Left lobe of liver (tissue), 2 donors: Measurements from ENCODE around the gene FFAR1. TPM values are rescaled to one million over a fixed set of nuclear protein-coding genes. Genes with fewer than 3 reads are reported as not detected.

Experiments used
- ATAC-seq: fragments of 200-7000 bp; cut with Tn5 transposase; one replicate; pipeline ENCODE4 v1.9.1; 2020; ENCODE audit warnings: mild to moderate bottlenecking, moderate library complexity
- DNase-seq: peaks from one replicate; pipeline ENCODE4 v3.0.0-alpha.2; 2020; ENCODE audit warnings: low spot score
- total RNA-seq: library from RNA; stranded (reverse); gene quantifications from one replicate; pipeline ENCODE4 v1.2.1, GENCODE V29; 2021
- donor health status: DM: no; HTN: no; CAD: no; lungs with moderate emphysema.
- donor health status: DM: no; HTN: yes; CAD: no.

FFAR1 gene, protein sequence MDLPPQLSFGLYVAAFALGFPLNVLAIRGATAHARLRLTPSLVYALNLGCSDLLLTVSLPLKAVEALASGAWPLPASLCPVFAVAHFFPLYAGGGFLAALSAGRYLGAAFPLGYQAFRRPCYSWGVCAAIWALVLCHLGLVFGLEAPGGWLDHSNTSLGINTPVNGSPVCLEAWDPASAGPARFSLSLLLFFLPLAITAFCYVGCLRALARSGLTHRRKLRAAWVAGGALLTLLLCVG (N-terminal part only)
- total RNA-seq: not detected

DNA sequence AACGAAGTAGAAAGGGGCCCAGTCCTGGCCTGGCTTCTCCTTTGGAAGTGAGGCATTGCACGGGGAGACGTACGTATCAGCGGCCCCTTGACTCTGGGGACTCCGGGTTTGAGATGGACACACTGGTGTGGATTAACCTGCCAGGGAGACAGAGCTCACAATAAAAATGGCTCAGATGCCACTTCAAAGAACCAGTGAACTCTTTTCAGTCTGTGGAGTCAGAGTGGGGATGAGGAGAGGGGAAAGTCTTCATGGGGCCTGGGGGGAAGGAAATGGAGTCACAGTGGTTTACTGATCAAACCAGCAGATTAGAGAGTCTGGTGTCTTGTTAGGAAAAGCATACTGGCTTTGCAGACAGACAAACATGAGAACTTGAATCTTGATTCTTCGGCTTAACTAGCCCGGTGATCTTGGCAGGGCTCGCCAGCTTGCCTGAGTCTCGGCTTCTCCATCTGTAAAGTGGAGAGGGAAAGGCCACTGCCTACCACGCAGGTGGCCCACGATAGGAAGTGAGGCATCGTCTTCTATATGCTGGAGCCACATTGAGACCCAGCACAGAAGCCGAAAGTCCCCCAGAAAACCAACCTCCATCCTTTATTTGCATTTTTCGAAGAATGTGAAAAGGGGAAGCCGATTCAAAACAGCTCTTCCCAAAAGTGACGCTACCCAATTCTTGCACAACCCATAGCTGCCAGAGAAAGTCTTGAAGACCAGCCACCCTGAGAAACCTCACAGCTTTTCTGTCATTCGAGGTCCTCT lies at the start of gene FFAR1:
TSS of gene FFAR1 (plus strand) at position 732 of the 759 bp plus-strand sequence. CDS start 3,650 bp downstream, outside the sequence.
- DNase-seq (peak; percentile 41), ATAC-seq (no peak)

DNA sequence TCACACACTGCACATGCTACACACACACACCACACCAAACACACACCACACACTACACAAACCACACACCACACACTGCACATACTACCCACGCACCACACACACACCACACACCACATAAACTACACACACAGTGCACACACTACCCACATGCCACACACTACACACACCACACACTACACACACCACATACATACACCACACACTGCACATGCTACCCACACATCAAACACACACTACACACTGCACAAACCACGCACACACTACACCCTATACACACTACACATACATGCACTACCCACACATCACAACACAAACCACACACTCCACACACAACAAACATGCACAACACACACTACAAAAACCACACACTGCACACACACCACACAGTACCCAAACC lies 49.8 kb upstream of the FFAR1 start:
- DNase-seq (no peak), ATAC-seq (no peak)

DNA sequence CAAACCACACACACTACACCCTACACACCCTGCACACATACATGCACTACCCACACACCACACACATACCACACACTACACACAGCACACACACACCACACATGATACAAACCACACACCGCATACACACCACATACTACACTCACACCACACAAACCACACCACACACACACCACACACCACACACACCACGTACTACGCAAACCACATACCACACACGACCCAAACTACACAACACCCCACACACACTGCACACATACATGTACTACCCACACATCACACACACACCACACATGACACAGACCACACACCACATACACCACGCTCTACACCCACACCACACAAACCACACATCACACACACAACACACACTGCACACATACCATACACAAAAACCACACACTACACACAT lies 49.1 kb upstream of the FFAR1 start:
- DNase-seq (no peak), ATAC-seq (no peak)

DNA sequence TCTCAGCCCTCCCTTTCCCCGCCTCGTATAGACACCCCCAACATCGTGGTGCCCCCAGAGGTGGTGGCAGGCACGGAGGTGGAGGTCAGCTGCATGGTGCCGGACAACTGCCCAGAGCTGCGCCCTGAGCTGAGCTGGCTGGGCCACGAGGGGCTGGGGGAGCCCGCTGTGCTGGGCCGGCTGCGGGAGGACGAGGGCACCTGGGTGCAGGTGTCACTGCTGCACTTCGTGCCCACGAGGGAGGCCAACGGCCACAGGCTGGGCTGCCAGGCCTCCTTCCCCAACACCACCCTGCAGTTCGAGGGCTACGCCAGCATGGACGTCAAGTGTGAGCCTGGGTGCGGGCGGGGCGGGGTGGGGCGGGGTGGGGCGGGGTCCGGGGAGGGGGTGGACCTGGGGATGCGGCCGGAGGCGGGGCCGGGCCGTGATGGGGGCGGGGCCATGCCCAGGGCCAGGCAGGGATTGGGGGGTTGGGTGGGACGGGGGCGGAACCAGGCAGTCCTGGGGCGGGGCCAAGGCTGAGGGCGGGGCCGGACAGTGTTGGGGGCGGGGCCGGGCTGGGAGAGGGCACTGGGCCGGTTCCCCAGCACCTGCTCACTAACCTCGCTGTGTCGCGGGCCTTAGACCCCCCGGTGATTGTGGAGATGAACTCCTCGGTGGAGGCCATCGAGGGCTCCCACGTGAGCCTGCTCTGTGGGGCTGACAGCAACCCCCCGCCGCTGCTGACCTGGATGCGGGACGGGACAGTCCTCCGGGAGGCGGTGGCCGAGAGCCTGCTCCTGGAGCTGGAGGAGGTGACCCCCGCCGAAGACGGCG lies 48.0 kb upstream of the FFAR1 start:
- peak; percentile 33 for ATAC-seq
- DNase-seq: no peak

DNA sequence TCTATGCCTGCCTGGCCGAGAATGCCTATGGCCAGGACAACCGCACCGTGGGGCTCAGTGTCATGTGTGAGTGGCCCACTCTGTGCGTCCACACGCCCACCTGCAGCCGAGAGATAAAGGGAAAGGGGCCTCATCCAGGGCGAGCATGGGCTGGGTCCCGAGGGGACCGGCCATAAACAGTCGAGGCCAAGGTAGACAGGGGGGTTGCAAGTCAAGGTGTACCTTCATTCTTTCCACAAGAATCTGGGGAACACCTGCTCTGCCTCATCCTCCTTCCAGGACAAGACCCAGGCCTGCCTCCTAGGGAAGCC lies 47.4 kb upstream of the FFAR1 start:
- no peak for ATAC-seq
- no peak for DNase-seq

DNA sequence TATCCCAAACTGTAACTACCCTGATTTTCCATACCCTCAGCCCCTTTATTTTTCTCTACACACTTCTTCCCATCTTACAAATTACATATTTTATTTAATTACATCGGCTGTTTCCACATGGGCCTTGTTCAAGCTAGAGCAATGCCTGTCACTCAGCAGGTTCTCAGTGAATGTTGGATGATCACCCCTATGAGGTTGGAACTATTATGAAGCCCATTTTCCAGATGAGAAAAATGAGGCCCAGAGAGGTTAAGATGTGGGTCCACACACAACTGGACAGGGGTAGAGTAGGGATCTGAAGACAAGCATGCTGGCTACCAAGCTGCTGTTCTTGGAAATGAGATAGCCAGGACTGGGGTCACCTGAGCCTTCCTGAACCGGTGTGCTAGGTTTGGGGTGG lies 45.7 kb upstream of the FFAR1 start:
- DNase-seq (no peak), ATAC-seq (no peak)

DNA sequence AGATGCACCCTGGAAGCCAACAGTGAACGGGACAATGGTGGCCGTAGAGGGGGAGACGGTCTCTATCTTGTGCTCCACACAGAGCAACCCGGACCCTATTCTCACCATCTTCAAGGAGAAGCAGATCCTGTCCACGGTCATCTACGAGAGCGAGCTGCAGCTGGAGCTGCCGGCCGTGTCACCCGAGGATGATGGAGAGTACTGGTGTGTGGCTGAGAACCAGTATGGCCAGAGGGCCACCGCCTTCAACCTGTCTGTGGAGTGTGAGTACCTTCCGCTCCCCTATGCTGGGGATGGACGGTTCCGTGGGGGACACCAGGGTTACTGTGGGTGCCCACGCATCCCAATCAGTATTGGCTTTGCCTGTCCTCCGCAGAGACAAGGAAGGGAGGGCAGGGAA lies 45.3 kb upstream of the FFAR1 start:
- no peak for DNase-seq

DNA sequence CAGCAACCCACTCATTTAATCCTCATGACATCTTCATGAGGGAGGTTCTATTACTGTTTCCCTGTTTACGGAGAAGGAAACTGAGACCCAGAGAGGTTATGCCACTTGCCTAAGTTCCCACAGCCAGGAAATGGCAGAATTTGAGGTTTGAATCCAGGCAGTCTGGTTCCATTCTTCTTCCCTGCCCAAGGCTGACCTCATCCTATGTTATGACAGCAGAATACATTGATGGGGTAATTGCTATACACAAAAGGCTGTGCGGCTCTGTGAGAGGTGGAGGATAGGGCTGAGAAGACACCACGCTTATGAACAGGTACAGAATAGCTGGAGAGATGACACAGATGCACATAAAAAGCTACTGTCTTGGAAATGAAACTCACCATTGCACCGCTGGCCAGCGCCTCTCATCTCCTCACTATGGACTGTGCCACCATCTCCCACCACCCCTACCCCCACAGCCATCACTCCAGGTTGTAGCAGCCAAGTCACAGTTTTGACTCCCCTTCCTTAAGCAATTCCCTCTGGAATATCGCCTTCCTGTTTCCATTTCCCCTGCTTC lies 44.3 kb upstream of the FFAR1 start:
- ATAC-seq: no peak
- DNase-seq: no peak

More for the DNA sequence above, 45.3 kb upstream of the FFAR1 start:
- ATAC-seq: no peak

DNA sequence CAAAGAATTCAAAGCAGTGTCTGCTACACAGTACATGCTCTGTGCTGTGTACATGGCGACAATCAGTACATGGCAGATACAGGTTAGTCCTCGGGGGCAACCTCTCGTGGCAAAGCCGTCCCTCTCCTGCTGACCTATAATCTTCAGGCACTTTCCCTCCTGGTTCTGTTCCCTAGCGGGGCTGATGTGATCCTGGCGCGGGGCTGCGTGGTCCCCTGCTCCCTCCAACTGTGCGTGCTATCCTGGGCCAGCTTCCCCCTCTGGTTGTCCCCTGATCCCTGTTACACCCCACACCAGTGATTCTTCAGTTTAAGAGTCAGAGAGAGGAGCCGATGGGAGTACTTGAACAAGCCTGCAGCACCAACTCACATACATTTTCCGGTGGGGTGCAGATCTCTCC lies 43.7 kb upstream of the FFAR1 start:
- DNase-seq (no peak), ATAC-seq (no peak)

DNA sequence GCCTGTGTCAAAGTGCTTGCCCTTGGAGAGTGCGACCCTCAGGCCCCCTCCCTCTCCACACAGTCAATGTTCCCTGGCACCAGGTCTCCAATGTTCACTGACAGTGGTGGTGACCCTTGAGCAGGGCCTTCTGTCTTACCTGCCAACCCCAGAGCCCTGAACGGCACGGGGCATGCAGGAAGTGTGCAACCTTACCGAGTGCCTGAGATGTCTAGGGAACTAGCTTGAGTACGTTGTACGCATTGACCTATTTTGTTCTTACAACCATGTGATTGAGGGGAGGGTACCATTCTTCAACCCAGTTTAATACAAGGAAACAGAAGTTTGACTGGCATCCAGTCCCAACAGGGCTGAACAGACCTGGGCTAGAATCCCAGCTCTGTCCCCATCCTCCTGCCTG lies 42.5 kb upstream of the FFAR1 start:
- ATAC-seq (no peak), DNase-seq (no peak)

DNA sequence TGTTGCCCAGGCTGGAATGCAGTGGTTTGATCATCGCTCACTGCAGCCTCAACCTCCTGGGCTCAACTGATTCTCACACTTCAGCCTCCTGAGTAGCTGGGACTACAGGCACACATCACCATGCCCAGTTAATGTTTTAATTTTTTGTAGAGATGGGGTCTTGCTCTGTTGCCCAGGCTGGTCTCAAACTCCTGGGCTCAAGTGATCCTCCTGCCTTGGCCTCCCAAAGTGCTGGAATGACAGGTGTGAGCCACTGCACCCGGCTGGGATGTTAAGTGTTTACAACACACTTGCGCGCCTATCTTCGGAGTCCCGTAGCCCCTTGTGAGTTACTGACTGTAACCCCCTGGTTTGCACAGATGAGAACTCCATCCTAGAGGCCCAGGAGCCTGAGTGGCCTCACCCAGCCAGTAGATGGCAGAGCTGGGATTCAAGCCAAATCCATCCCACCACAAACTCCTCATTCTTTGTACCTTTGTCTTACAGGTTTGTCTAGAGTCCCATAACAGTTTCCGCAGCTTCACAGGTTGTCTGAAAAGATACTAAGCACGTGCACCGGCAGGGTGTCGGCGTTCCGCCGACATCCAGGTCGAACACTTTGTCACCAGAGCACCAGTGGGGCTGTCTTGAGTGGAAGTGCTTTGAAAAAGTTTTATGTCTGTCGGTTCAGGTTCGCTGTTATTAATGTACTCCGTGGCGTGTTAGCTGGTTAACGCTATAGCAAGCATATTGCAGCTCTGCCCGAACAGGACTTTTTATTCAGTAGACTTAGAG lies 41.0 kb upstream of the FFAR1 start:
- DNase-seq: no peak
- ATAC-seq: no peak

DNA sequence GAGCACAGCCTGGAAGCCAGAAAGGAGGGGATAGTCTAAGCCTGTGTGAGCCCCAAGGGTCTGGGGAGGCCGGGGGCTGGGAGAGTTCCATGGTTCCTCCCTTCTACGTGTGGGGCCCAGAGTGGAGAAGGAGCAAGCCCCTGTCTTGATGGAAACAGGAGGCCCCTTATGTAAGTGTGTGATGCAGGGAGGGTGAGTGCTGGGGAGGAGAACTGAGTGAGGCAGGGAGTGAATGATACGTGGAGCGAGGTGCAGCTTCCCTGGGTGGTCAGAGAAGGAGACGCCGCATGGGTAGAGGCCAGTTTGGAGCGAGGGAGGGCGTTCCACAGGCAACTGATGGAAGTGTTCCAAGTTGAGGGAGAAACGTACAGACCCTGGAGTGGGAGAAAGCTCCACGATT lies 39.8 kb upstream of the FFAR1 start:
- DNase-seq (no peak), ATAC-seq (no peak)

DNA sequence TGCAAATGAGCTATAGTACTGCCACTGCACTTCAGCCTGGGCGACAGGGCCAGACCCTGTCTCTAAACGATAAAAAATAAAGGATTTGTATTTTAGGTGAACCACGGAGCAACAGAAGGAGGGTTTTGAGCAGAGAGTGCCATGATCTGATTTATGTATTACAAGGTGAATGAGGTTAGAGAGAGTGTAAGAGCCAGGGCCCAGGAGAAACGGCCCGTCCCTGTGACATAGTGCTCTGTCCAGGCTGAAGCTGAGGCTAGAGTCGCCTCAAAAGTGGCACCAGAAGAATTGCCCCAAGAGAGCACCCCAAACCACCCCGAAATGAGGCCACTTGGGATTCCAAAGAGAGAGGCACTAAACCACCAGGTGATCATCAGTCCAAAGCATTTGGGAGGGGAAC lies 38.8 kb upstream of the FFAR1 start:
- ATAC-seq (no peak), DNase-seq (no peak)

DNA sequence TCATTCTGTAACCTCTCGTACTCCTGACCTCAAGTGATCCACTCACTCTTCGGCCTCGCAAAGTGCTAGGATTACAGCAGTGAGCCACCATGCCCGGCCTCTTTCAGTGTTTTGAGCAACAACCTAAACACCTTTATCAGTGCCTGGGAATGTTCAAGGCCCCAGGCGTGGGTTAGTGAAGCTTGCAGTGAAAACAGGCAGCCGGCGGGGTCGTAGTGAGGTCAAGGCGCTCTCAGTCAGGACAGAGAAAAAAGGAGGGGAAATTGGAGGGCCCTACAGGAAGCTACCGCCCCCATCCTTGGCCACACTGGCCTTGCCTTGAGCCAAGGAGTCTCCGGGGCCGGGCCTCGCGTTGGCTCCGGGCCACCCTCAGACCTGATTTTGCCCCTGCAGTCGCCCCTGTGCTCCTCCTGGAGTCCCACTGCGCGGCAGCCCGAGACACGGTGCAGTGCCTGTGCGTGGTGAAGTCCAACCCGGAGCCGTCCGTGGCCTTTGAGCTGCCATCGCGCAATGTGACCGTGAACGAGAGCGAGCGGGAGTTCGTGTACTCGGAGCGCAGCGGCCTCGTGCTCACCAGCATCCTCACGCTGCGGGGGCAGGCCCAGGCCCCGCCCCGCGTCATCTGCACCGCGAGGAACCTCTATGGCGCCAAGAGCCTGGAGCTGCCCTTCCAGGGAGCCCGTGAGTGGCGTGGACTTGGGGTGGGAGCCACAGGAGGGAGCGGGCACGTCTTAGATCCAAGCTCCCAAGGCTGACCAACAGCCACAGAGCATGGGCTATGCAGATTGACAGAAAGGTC lies 38.0 kb upstream of the FFAR1 start:
- ATAC-seq (peak; percentile 45), DNase-seq (no peak)

DNA sequence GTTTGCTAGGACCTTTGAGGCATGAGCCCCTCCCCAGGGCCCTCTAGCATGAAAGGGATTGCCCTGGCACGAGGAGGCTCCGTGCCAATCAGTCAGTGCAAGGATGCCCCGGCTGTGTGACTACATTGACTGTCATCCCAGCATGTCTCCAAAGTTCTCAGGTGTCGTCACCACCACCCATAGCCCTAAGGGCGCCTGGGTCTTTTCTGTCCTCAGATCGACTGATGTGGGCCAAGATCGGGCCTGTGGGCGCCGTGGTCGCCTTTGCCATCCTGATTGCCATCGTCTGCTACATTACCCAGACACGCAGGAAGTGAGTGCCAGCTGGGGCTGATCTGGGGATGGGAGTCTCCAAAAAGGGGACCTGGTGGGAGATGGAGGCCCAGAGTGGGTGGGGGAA lies 37.4 kb upstream of the FFAR1 start:
- ATAC-seq (no peak), DNase-seq (no peak)

DNA sequence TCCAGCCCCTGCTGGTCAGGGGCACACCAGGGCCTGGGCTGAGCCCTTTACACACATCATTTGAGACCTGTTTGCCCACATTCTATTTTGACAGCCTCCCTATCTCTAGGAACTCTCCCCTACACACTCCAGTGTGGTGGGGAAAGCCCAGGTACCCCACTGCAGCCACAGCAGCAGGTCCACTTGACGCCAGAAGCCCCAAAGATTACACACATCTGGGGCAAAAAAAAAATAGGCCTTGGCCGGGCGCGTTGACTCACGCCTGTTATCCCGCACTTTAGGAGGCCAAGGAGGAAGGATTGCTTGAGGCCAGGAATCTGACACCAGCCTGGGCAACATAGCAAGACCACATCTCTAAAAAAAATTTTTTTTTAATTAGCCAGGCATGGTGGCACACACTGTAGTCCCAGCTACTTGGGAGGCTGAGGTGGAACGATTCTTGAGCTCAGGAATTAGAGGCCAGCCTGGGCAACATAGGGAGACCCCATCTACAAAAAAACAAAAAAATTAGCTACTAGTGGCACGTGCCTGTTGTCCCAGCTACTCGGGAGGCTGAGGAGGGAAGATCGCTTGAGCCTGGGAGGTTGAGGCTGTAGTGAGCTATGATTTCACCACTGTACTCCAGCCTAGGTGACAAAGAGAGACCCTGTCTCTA lies 36.8 kb upstream of the FFAR1 start:
- no peak for ATAC-seq
- DNase-seq: no peak

DNA sequence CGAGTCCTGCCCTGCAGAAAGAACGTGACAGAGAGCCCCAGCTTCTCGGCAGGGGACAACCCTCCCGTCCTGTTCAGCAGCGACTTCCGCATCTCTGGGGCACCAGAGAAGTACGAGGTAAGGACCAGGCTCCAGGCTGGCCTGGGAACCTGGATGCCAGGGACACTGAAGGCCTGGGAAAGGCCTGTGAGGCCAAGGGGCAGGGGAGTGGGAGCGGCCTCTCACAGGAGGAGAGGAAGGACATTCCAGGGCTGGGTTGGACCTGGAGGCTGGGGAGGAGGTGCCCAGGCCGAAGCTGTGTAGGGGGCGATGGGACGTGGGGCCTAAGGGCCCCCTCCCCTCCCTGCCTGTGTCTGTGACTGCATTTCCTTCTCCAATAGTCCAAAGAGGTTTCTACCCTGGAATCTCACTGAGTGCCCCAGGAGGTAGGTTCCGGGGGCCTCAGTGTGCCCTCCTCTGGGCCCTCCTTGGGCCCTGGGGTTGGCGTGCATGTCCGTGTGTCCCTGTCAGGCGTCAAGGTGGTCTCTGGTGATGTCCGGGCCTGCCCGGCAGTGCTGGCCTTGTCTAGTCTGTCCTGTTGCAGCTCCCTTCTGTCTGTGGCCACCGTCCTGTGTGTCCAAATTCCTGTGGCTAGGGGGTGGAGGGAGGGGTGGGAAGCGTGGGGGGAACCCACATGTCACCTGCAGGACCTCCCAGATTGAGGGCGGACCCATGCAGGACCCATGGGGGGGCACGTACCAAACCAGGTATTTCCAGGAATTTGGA lies 35.6 kb upstream of the FFAR1 start:
- ATAC-seq: no peak
- DNase-seq: no peak

DNA sequence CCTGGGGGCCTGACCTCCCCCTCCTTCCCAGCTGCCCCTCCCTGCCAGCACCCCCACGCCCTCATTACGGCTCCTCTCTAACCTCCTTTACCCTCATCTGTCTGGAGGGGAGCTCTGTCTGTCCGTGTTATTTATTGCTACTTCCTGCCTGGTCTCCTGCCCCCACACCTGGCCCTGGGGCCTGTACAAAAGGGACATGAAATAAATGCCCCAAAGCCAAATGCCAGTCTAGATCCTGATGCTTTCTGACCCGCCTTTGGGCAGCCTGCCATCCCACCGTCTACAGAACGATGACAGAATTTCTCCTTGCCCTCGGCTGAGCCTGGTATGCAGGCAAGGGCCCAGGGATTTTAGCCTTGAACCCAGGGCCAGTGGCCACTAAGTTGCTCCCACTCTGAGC lies 34.1 kb upstream of the FFAR1 start:
- DNase-seq: no peak
- no peak for ATAC-seq

DNA sequence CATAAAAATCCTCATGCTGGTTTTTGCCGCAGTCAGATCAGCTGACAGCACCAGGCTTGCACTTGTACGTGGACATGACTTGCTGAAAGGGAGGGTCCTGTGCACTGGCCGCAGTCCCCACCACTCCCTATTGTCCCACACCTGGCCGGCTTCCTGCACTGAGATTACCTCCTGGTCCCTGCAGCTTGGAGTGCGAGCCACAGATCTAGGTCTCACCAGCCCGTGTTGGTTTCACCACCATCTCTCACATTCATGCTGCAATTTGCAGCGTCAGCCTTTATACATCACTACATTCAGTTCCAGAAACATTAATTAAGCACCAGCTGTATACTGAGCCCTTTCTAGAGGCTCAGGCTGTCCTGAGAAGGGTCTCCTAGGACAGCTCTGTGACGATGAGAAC lies 33.7 kb upstream of the FFAR1 start:
- DNase-seq: no peak

More for the DNA sequence above, 33.7 kb upstream of the FFAR1 start:
- ATAC-seq: no peak
